Vagina (tissue), 2 donors: Measurements from ENCODE around the gene ALG1. TPM values are rescaled to one million over a fixed set of nuclear protein-coding genes. Genes with fewer than 3 reads are reported as not detected.

Source experiments
- DNase-seq, 2 donors: peaks; one replicate each; pipeline ENCODE4 v3.0.0-alpha.2; 2017; ENCODE audit errors: extremely low spot score in 2 of 2
- H3K27ac ChIP-seq: fragments of 200-600 bp; sonication (generic); one replicate; pipeline ENCODE4 v1.5.1; 2019
- H3K27me3 ChIP-seq: fragments of 200-600 bp; sonication (generic); one replicate; pipeline ENCODE4 v1.5.1; 2019
- H3K36me3 ChIP-seq, 2 donors: fragments of 200-600 bp; sonication (generic); one replicate each; pipeline ENCODE4 v1.5.1; 2017 to 2019
- H3K4me1 ChIP-seq: fragments of 200-600 bp; sonication (generic); one replicate; pipeline ENCODE4 v1.5.1; 2019
- H3K4me3 ChIP-seq, 2 donors: fragments of 200-600 bp; sonication (generic); 1 replicate in 1 of 2; 2 replicates in 1 of 2; pipeline ENCODE4 v1.5.1; 2016 to 2019
- H3K9me3 ChIP-seq: fragments of 200-600 bp; sonication (generic); one replicate; pipeline ENCODE4 v1.5.1; 2019
- CTCF ChIP-seq, 3 experiments: fragments of 450-650 bp in 2 of 3; fragments of 200-600 bp in 1 of 3; sonication (generic) in 1 of 3; IDR thresholded peaks; one replicate each; pipeline ENCODE4 v1.5.1; 2017 to 2019; ENCODE audit warnings: antibody characterized with exemption in 3 of 3, mild to moderate bottlenecking in 2 of 3, moderate library complexity in 2 of 3
- POLR2A ChIP-seq, 2 donors: fragments of 450-650 bp; IDR thresholded peaks; one replicate each; pipeline ENCODE4 v1.6.1; 2017; ENCODE audit warnings: antibody characterized with exemption in 2 of 2, mild to moderate bottlenecking in 2 of 2, moderate library complexity in 2 of 2
- POLR2AphosphoS5 ChIP-seq, 2 donors: sonication (generic); formaldehyde crosslinking; IDR thresholded peaks; one replicate each; pipeline ENCODE4 v1.9.0; 2017; ENCODE audit warnings: antibody characterized with exemption in 2 of 2, mild to moderate bottlenecking in 2 of 2, low read depth in 1 of 2; ENCODE audit not compliant: insufficient read depth in 1 of 2
- intact Hi-C: fragments of 100-400 bp; cut with DNase I; formaldehyde crosslinking; loops from one replicate; pipeline ENCODE4 v1.15.1; 2023
- total RNA-seq: library from RNA; depleted of rRNA; stranded (reverse); fragments of >200 nt; gene quantifications from one replicate; pipeline ENCODE4 v1.2.3, GENCODE V29; 2016

The ALG1 gene
- total RNA-seq, 1 donor from 2014 or later, result 22.8 TPM

GRCh38 chr16:5066511-5066910, 5.1 kb upstream of the ALG1 start:
- TF ChIP-seq CTCF (IDR thresholded peaks at IDR 0.05) (no peak), POLR2A (IDR thresholded peaks at IDR 0.05) (no peak)
- peaks cover 8% of the 10 kb centered on the region for H3K4me1 ChIP-seq
- H3K4me3 ChIP-seq, result no peak overlapping the region
- H3K36me3 ChIP-seq, result no peaks in the 10 kb centered on the region
- H3K27me3 ChIP-seq, result no peaks in the 10 kb centered on the region
- no peaks in the 10 kb centered on the region for H3K9me3 ChIP-seq
- intact Hi-C loops, result no loop called here
- no peak for DNase-seq
- H3K27ac ChIP-seq, result no peak overlapping the region

GRCh38 chr16:5069048-5069447, 2.6 kb upstream of the ALG1 start:
- no peak for DNase-seq
- H3K9me3 ChIP-seq, result no peaks in the 10 kb centered on the region
- no peaks in the 10 kb centered on the region for H3K36me3 ChIP-seq
- peaks cover 18% of the 10 kb centered on the region for H3K4me1 ChIP-seq
- H3K27ac ChIP-seq, result no peak overlapping the region
- intact Hi-C loops, result no loop called here
- TF ChIP-seq POLR2AphosphoS5 (IDR thresholded peaks at IDR 0.05; ENCODE audit: insufficient read depth in 1 of 2, low read depth in 1 of 2) (no peak), CTCF (IDR thresholded peaks at IDR 0.05) (no peak), POLR2A (IDR thresholded peaks at IDR 0.05) (no peak)
- no peak overlapping the region for H3K4me3 ChIP-seq
- H3K27me3 ChIP-seq, result no peaks in the 10 kb centered on the region

GRCh38 chr16:5069854-5070253, 1.8 kb upstream of the ALG1 start:
- Histone ChIP-seq H3K36me3 (no peaks in the 10 kb centered on the region), H3K27me3 (no peaks in the 10 kb centered on the region), H3K4me3 (no peak overlapping the region), H3K27ac (no peak overlapping the region), H3K9me3 (no peaks in the 10 kb centered on the region), H3K4me1 (peaks cover 18% of the 10 kb centered on the region)
- no peak for TF ChIP-seq CTCF (IDR thresholded peaks at IDR 0.05)
- TF ChIP-seq POLR2A (IDR thresholded peaks at IDR 0.05), result no peak
- TF ChIP-seq POLR2AphosphoS5 (IDR thresholded peaks at IDR 0.05; ENCODE audit: insufficient read depth in 1 of 2, low read depth in 1 of 2), result no peak
- intact Hi-C loops, result no loop called here
- DNase-seq, result no peak

- intact Hi-C loops, result no loop called here
These were observed 1.0 kb upstream of the ALG1 start for GRCh38 chr16:5070431-5071186.

More at GRCh38 chr16:5070431-5071186, 1.0 kb upstream of the ALG1 start:
- Histone ChIP-seq H3K36me3 (peaks cover 0 to 6% of the 10 kb centered on the region in 2 donors), H3K27ac (peak overlapping the region; percentile 83), H3K4me1 (peaks cover 18% of the 10 kb centered on the region), H3K27me3 (no peaks in the 10 kb centered on the region), H3K9me3 (no peaks in the 10 kb centered on the region), H3K4me3 (no peak overlapping the region)
- no peak for DNase-seq
- no peak for TF ChIP-seq POLR2A (IDR thresholded peaks at IDR 0.05)
- no peak for TF ChIP-seq POLR2AphosphoS5 (IDR thresholded peaks at IDR 0.05; ENCODE audit: insufficient read depth in 1 of 2, low read depth in 1 of 2)
- no peak for TF ChIP-seq CTCF (IDR thresholded peaks at IDR 0.05)
